Measurements from ENCODE around the gene CHL1. TPM values are rescaled to one million over a fixed set of nuclear protein-coding genes. Genes with fewer than 3 reads are reported as not detected.

The CHL1 gene
- total and polyA plus RNA-seq, 2 of the 8 experiments (the other 6 are each of a cell fraction or from before 2014, with no cell fraction given) = 0.05 to 0.99 TPM

- no peak for TF ChIP-seq HDAC6 (IDR thresholded peaks at IDR 0.05; ENCODE audit: low read depth, low read length)
These were observed 160.4 kb downstream of the CHL1 start (continued) for GRCh38 chr3:356952-357351.

DNA sequence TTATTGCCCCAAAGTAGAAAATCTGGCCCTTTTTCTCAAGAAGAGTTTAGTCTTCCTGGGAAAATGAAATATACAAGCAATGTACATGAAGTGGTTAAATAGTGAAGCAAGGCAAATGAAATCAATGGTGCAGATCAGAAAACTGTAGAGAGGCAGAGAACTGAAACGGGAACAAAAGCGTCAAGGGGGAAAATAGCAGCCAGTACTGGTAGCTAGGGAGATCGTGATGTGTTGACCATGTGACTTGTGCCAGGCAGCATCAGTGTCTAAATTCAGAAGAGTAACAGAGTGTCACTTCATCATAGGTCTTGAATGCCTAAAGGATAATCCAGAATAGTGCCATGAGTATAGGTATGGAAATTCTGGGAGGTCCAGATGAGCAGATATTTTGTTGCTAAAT lies 163.1 kb downstream of the CHL1 start:
- no peak overlapping the region for H4K8ac ChIP-seq (ENCODE audit: extremely low read depth, insufficient read depth, low read length)
- H2BK15ac ChIP-seq (ENCODE audit: low read length) = no peak overlapping the region
- DNase-seq (ENCODE audit: low read depth in 1 of 2, low spot score in 2 of 2) (no peak), FAIRE-seq (no peak)
- H2BK5ac ChIP-seq (ENCODE audit: low read depth, low read length) = no peak overlapping the region
- no peak overlapping the region for H4K5ac ChIP-seq (ENCODE audit: insufficient read length, low read depth, low read length)
- no peaks in the 10 kb centered on the region for H3K79me2 ChIP-seq (ENCODE audit: control insufficient read depth in 1 of 2, insufficient read depth in 2 of 2, low read length in 2 of 2)
- H3K4me1 ChIP-seq (replicated peaks in 1 of 4; ENCODE audit: control insufficient read depth in 3 of 4, insufficient read depth in 4 of 4, low read length in 3 of 4) = no peaks in the 10 kb centered on the region
- H2BK120ac ChIP-seq (replicated peaks; ENCODE audit: low read depth, low read length) = no peak overlapping the region
- no peak overlapping the region for H3K18ac ChIP-seq (ENCODE audit: extremely low read depth, low read length)
- H3K79me1 ChIP-seq (ENCODE audit: low read depth, low read length) = no peaks in the 10 kb centered on the region
- H3K9ac ChIP-seq (replicated peaks in 1 of 4; ENCODE audit: extremely low read depth in 1 of 4, low read depth in 3 of 4, low read length in 3 of 4) = no peak overlapping the region
- H2AFZ ChIP-seq (ENCODE audit: low read length) = no peak overlapping the region
- WGBS, 2 experiments (ENCODE audit: extremely low coverage in 1 of 2, insufficient coverage in 1 of 2, insufficient read length in 1 of 2, insufficient replicate concordance in 2 of 2, low coverage in 1 of 2, low lambda C conversion rate in 2 of 2, missing lambda C conversion rate in 1 of 2) = 99% methylated on average over 3 of the region's 3 CpGs; no CpG with 5 or more reads in 1 of the 2 experiments
- no peak overlapping the region for H2AK5ac ChIP-seq (ENCODE audit: low read depth, low read length)
- H3K9me3 ChIP-seq (ENCODE audit: insufficient read depth in 2 of 2, low read depth in 1 of 2, low read length in 1 of 2) = no peaks in the 10 kb centered on the region
- H3K23ac ChIP-seq (ENCODE audit: insufficient read length) = no peak overlapping the region
- no peaks in the 10 kb centered on the region for H3K36me3 ChIP-seq (ENCODE audit: control insufficient read depth in 2 of 4, insufficient read depth in 4 of 4, low read length in 3 of 4)
- no peak overlapping the region for H2BK12ac ChIP-seq (ENCODE audit: low read depth, low read length)
- no peak overlapping the region for H3K4ac ChIP-seq (replicated peaks; ENCODE audit: insufficient read length, low read depth, low read length)
- no peak overlapping the region for H3K14ac ChIP-seq (ENCODE audit: insufficient read length)
- H3K23me2 ChIP-seq (ENCODE audit: low read depth, low read length) = no peaks in the 10 kb centered on the region
- H3K56ac ChIP-seq (replicated peaks; ENCODE audit: insufficient read length, low read depth, low read length) = no peak overlapping the region
- H3K4me2 ChIP-seq (ENCODE audit: insufficient read depth in 1 of 2, low read depth in 2 of 2, low read length in 2 of 2) = no peak overlapping the region
- H3K27me3 ChIP-seq (replicated peaks in 1 of 4; ENCODE audit: control insufficient read depth in 3 of 4, extremely low read depth in 1 of 4, insufficient read depth in 3 of 4, low read length in 3 of 4) = no peaks in the 10 kb centered on the region
- CTCF ChIA-PET (ENCODE audit: partially characterized antibody) = no interaction called here
- no peak overlapping the region for H2BK20ac ChIP-seq (ENCODE audit: low read length)
- no peaks in the 10 kb centered on the region for H4K20me1 ChIP-seq (replicated peaks in 1 of 2; ENCODE audit: control insufficient read depth in 1 of 2, insufficient read depth in 2 of 2, low read length in 2 of 2)
- POLR2A ChIA-PET (ENCODE audit: partially characterized antibody) = no interaction called here
- H4K91ac ChIP-seq (replicated peaks; ENCODE audit: insufficient read length, low read length) = no peak overlapping the region
- no peak overlapping the region for H3K27ac ChIP-seq (ENCODE audit: low read depth, low read length)
- no peak overlapping the region for H3K4me3 ChIP-seq (ENCODE audit: extremely low read depth in 1 of 4, insufficient read depth in 2 of 4, low read depth in 3 of 4, low read length in 4 of 4)
- TF ChIP-seq NRF1 (IDR thresholded peaks at IDR 0.05; ENCODE audit: low read depth, low read length) (no peak), SP2 (IDR thresholded peaks at IDR 0.05; ENCODE audit: low read length) (no peak), CHD1 (IDR thresholded peaks at IDR 0.05; ENCODE audit: low read depth, low read length) (no peak), EZH2 (IDR thresholded peaks at IDR 0.05; ENCODE audit: low read depth, low read length, severe bottlenecking) (no peak), SAP30 (IDR thresholded peaks at IDR 0.05; ENCODE audit: insufficient read depth, insufficient replicate concordance, low read length) (no peak), TBP (IDR thresholded peaks at IDR 0.05; ENCODE audit: low read depth, low read length) (no peak), PHF8 (conservative IDR thresholded peaks at IDR 0.05; ENCODE audit: low read depth, low read length) (no peak), KDM5A (IDR thresholded peaks at IDR 0.05; ENCODE audit: low read length) (no peak), USF2 (IDR thresholded peaks at IDR 0.05; ENCODE audit: low read length) (no peak), FOSL1 (IDR thresholded peaks at IDR 0.05; ENCODE audit: insufficient read depth, low read depth, low read length) (no peak)
- TF ChIP-seq, protein P1, sequence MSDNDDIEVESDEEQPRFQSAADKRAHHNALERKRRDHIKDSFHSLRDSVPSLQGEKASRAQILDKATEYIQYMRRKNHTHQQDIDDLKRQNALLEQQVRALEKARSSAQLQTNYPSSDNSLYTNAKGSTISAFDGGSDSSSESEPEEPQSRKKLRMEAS (IDR thresholded peaks at IDR 0.05) = no peak
